HG03571 (cell line): ENCODE measurements around the gene ONECUT1.
A peak's percentile ranks its signal among the peaks of the same experiment; 100 is the strongest.
"Not testable (repeated sequence)": the region's sequence is repeated elsewhere in the genome, so short reads cannot be mapped to it uniquely, and the experiment has no call there.

ENCODE experiments used
- ATAC-seq: cut with Tn5 transposase; IDR thresholded peaks from one replicate; pipeline ENCODE4 v1.9.1; 2021; ENCODE audit not compliant: unreplicated experiment

The ONECUT1 gene

DNA sequence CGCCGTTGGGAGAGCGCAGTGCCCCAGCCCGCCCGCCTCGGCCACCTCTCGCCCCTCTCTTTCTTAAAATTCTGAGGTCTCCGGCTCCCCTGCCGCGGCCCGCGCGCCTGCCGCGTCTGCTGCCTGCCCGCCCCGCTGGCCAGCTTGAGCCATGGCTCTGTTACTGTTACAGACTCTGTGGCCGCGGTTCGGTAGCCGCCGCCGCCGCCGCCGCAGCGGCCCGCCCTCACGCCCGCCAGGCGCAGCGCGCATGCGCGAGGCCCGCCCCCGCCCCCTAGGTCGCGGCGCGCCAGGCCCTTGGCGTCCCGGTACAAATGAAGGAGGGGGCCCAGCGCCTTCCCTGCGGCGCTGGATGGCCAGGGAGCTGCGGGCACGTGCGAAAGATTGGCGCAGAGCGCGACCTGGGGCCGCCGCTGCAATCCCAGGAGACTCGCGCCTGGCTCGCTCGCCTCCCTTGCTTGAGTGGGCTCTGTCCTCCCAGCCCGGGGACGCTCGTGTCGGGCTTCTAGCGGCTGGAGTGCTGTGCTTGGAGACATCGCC lies at the start of gene ONECUT1:
Gene ONECUT1, minus strand, starts transcription at position 168 of the 540 bp plus-strand sequence. CDS start 452 bp downstream, outside the sequence.
- peak; percentile 65 for ATAC-seq

DNA sequence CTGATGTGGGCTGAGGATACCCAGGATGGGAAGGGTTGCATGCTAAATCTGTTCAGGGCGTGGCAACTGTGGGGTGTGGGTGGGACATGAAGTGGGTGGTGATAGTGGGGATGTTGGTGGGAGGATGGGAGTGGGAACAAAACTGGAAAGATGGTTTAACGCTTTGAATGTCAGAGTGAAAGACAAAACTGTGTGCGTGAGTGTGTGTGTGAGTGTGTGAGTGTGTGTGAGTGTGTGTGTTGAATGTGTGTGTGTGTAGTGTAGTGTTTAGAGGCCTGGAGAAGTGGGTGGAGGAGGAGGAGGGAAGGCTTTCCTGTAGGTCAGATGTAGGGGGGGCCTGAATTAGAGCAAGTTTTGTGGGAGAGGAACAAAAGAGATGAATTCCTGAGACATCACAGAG lies 44.2 kb upstream of the ONECUT1 start:
- ATAC-seq: no peak

DNA sequence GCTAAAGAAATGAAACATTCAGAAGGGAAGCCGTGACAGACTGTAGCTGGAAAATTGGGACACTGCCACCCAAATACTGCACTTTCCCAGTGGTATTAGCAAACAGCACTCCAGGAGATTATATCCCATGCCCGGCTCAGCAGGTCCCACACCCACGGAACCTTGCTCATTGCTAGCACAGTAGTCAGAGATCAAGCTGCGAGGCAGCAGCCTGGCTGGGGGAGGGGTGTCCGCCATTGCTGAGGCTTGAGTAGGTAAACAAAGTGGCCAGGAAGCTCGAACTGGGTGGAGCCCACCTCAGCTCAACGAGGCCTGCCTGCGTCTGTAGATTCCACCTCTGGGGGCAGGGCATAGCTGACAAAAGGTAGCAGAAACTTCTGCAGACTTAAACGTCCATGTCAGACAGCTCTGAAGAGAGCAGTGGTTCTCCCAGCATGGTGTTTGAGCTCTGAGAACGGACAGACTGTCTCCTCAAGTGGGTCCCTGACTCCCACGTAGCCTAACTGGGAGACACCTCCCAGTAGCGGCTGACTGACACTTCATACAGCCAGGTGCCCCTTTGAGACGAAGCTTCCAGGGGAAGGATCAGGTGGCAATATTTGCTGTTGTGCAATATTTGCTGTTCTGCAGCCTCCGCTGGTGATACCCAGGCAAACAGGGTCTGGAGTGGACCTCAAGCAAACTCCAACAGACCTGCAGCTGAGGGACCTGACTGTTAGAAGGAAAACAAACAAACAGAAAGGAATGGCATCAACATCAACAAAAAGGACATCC lies 34.2 kb upstream of the ONECUT1 start:
- not testable (repeated sequence) for ATAC-seq

DNA sequence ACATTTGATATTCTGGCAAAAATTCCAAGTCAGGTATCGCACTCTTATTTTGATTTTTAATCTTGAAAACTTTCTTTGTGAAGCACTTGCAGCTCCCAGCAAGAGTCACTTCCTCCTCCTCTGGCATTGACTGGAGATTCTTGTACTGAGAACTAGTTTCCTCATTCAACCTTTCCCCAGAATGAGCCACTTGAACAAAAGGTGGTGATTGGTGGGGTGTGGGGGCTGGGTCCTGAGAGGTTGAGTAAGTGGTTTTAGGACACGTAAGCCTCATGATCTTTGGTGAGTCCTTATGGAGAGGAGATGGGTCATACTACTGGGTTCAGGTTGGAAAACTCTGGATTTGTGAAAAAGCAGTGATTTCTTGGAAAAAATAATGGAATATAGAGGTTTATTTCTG lies 32.3 kb upstream of the ONECUT1 start:
- ATAC-seq: no peak

DNA sequence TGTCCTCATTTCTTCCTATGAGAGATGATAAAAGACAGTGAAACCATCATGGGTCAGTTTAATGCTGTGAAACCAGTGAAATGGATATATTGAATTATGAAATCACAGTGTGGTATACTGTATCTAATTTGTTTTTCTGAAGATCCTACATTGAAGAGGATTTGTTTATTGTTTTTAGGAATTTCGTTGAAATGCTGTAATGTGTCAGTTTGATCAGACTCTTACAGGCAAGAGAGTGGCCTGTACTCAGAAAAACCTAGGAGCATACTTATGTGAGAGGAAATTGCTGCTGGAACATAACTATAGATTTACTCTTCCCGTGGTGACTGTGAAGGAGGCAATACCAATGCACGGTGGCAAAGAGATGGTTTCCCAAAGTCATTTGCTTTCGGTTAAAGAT lies 29.1 kb upstream of the ONECUT1 start:
- ATAC-seq: no peak

DNA sequence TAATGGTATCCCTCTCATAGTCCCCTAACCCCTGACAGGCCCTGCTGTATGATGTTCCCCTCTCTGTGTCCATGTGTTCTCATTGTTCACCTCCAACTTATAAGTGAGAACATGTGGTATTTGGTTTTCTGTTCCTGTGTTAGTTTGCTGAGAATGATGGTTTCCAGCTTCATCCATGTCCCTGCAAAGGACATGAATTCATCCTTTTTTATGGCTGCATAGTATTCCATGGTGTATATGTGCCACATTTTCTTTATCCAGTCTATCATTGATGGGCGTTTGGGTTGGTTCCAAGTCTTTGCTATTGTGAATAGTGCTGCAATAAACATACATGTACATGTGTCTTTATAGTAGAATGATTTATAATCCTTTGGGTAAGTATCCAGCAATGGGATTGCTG lies 25.8 kb upstream of the ONECUT1 start:
- ATAC-seq: not testable (repeated sequence)

DNA sequence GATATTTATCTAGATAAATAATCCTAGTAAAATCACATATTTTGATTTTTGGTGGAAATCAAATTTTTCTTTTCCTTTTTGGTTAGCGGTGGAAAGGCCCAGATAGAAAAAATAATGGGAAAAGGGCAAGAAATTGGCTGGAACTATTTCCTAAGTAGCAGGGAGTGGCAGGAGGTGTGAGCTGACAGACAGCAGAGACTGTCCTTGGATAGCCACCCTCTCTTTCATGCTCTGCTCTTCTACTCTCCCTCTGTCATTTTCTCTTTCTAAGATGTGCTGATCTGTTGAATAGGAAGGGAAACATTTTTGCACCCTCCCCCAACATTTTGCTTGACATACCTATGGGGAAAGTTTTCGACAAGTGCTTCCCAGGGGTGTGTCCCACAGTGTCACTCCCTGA lies 18.9 kb upstream of the ONECUT1 start:
- ATAC-seq: no peak

DNA sequence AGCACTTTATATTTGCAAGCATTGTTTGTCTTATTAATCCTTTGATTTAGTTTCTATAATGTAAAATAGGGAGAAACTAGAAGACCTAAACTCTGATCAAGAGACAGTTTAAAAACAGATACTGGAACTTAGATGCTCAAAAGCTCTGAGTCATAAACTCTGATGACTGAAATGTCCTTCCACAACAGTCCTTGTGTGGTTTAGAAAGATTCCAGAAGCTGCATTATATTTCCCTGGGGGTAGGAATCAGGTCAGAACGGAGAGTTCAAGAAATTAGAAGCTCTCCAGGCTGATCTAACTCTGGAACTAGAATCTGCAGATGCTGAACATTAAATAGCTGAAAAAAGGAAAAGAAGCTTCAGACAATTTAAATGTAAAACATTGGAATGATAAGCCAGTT lies 18.3 kb upstream of the ONECUT1 start:
- ATAC-seq: no peak

DNA sequence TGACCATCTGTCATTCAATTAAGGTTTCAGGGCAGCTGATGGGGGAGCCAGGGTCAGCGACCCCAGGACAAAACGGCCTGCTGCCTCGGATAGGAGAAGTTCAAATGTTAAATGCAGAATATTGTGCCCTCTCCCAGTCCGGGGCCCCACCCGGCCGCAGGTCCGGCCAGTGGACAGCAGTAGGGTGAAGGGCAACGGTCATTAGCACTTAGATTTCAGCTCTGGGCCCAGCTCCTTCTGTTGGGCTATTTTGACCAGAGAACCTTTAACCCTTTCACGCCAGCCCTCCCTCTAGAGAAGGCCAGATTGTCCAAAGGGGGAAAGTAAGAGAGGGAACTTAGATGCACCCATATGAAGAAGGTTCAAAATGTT lies 16.1 kb upstream of the ONECUT1 start:
- ATAC-seq: no peak

DNA sequence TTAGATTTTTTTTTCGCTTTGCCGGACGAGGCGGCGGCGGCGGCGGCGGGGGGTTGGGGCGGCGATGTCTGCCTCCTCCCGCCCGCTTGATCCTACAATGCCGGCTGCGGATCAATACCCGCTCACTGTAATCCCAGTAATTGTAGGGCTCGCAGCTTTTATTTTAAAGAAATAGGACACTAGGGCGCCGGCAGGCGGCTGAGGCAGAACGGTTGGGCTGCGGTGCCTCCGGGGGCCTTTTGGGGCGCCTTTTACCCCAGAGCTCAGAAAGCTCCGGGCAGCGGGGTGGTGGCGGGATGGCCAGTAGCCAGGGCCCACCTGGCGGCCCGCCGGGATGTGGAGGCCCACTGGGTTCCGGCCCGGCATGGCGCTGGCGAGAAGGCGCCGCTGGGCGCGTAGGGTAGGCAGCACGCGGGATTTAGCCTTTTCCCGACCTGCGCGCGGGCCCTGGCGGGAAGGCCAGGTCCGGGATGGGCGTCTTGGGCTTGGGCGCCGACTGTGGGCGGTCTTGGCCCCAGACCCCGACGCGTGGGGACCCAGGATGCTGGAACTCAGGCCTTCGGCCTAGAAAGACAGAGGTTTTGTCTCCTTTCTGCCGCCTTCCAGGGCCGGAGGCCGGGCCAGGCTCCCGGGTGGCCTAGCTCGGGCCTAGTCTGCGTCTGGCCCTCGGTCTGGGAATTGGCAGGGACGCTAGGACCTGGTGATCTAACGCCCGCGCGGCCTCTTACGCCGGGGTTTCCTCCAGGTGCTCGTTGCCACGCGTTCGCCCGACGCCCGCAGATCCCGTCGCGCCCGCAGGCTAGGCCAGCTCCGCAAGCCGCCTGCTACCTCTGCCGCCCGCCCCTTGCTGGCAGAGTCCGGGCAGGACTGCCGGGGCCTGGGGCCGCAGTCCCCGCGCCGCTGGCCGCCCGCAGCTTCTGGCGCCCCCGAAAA lies 15.5 kb upstream of the ONECUT1 start:
- ATAC-seq: no peak

DNA sequence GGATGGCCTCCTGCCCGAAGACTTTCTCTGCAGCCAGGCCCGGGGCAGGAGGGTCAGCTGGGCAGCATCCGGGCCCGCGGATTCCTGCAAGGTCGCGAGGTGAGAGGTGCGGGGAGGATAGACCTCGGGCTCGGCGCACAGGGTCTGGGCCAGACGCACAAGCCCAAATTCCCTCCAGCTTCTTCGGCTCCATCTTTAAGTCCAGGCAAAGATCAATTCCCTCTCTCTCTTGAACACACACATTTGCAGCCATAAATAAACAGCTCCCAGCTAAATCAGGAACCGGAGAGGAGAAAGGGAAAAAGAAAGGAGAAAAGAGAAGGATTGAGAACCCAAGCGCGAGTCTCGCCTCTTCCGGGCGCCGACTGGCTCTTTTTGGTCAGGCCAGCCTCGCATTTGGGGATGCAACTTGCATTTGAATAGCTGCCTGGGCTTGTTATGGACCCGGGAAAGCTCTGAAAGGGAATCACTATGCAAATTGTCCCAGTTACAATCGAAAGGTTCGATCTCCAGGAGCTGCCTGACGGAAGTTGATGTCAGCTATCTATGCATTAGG lies 14.5 kb upstream of the ONECUT1 start:
- ATAC-seq: no peak

DNA sequence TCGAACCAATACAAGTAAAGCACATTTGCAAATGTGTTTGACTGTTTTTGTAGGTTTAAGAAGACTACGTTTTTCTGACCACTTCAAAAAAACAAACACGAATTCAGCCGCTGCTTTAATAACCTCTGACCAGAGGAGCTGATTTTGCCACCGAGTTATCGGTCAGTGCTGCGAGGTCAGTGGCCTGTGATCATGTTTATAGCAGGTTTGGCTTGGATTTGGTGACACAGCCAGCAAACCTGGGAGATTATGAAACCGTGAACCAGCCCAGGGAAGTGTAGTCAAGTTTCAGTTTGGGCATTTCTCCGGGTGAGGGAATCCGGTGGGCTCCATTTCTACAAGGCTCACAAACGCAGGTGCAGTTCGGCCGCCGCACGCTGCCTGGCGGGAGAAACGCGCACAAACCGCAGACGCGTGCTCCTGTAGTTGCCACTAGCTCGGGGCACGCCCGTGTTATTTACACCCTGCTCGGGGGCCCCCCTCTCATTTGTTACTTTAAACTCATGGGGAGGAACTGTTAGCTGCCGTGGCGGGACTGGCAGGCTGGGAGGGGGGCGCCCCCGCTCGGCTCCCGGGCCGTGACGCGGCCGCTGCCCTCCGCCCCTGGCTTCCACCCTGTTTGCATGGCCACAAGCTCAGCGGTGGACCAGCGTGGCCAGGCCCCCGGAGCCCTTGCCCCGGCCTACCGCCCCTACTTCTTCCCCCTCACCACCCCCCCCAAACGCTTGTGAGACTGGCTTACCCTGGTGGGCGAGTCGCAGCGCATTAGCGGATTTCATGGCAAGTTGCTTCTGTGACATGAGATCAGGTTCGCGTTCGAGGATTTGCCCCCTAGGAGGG lies 13.6 kb upstream of the ONECUT1 start:
- no peak for ATAC-seq

DNA sequence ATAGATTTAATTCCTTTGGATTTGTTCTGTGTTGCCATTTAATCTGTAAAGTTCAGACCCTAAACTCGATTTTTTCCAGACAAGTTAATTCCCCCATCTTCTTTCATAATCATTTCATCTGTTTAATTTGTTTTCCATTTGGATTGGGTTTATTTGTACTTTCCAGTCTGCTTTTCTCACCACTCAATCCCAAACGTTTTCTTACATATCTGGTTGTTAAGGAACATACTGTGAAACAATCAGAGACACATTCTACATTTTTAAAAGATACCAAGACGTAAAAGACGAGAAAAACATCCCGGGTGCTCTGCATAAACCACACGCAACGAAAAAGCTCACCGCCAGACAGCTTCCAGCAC lies 13.0 kb upstream of the ONECUT1 start:
- no peak for ATAC-seq

DNA sequence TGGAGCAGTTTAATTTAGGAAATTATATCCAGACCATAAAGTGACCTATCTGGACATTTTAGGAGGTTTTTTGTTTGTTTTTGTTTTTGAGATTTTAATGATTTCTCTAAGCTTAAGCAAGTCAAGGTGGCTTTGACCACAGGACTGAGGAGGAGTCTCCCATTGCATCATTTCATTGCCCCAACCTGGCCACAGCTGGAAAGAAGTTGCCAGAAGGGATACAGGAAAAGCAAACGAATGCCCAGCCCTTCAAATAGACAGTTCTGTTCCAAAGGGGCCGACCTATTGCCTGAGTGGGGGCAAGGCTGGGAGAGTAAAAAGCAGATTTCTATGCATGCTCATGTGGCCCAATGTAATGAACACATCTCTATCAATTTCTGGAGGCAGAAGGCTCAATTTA lies 12.0 kb upstream of the ONECUT1 start:
- ATAC-seq: no peak

DNA sequence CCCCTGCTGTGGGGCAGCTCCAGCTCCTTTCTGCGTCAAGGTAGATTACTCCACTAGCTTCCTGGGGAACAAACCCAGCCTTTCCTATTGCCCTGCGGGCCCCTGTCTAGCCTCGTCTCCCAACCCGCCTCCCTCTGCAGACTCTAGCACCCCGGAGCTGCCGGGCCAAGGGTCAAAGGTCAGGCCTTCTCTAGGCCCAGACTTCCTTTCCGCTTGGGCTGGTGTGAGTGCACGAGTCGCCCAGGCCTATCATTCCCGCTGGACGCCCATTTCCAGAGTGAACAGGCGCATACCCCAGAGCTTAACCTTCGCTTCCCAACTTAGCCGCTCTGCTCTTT lies 11.6 kb upstream of the ONECUT1 start:
- no peak for ATAC-seq

DNA sequence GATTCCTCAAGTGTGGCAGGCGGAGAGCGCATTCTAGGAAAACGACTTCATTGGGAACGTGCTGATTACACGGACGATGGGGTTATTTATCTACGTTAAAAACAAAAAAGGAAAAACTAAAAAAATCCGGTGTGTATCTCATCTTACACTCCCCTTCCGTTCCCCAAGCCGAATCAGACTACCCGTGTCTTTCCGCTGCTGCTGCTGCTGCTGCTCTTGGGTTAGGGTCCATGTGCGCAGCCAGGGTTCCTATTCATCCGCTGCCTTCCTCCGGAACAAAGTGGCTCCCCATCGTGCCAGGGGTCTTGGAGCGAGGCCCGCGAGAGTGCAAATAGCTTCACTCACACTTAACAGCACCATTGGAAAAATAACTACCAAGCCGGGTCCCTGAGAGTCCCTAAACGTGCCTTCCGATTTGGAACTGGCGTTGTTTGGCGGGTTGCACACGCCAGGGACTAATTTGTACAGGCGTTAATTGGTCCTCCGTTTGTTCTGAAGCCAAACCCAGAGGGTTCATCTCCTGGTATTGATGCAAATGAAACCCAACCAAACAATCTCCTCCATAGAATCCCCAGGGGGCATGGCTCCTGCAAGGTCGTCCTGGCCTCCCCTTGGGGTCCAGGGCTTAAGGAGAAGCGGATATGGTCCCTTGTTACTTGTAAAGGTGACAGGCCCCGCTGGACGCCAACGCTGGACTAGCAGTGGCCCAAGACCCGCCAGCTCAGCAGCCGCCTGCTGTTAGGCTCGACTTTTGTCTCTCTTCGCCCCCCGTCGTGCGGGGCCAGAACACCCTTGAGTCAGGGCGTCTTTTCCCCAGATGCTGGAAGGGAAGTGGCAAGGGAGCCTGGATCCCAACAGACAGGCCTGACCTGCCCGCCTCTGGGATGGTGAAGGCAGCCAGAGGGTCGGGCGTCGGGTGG lies 11.0 kb upstream of the ONECUT1 start:
- ATAC-seq: no peak

DNA sequence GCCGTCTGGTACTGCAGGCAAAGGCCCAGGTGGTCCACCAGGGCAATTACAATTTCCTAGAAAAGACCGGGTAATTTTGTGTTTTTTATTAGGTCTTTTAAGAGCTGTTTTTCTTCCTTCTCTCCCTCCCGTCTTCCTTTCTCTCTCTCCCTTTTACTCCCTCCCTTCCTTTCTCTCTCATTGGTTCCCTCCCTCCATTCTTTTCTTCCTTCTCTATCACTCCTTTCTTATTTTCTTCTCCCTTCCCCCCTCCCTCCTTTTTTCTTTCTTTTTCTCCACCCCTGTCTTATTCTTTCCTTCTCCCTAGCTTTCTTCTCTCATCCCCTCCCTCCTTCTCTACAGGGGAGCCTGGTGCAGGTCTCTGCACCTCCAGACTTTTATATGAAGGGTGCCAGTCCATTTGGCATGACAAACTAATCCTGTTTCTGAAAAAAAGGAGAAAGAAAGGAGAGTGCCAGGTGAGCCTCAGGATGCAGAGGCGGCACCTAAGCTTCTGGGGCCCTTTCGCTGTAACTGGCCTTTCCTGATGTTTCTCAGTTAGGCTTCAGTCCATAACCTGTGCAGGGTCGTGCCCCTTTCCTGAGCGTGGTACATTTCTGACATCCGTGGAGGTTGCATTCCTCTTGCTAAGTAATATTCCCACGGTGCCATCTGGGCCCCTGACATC lies 9.1 kb upstream of the ONECUT1 start:
- no peak for ATAC-seq

DNA sequence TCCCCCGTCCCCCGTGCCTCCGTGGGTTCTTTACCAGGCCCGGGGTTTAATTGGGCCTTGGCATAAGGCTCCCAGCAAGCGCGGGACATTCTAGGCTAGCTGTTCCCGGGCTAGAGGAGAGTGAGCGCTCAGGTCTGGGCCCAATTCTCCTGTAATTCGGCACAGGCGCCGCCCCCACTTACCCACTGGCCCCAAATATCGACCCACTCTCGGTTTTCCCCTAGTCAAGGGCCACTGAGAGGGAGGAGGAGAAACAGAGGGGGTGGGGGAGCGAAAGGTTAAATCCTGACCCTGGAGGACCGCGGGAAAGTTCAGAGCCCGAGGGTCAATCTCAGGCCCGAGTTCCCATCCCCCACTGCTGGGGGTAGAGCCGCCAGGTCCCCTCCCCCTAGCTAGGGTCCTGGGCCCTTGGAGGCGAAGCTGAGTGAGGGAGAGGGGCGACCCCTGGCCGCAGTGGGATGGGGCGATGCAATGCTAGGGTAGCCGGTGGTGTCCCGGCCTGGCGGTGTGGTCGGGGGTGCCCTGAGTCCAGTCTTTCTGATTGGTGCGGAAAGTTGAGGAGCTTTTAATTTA lies 8.5 kb upstream of the ONECUT1 start:
- ATAC-seq: no peak
